ENCODE data around the gene ADAP1. TPM values are rescaled to one million over a fixed set of nuclear protein-coding genes. Genes with fewer than 3 reads are reported as not detected.

Gene ADAP1
- polyA plus RNA-seq, 1 donor (not counting 4 experiments of a cell fraction or from before 2014, with no cell fraction given): 4.3 TPM

- Histone ChIP-seq H3K27me3 (ENCODE audit: control insufficient read depth, extremely low read depth, insufficient read depth, low read length) (no peaks in the 10 kb centered on the region), H3K36me3 (ENCODE audit: control insufficient read depth in 2 of 2, extremely low read depth in 1 of 2, insufficient read depth in 2 of 2, low read length in 2 of 2) (peaks cover 32 to 35% of the 10 kb centered on the region in 2 experiments), H3K9ac (ENCODE audit: control insufficient read depth, extremely low read depth, insufficient read depth, low read length) (no peak overlapping the region), H4K20me1 (ENCODE audit: control insufficient read depth, extremely low read depth, insufficient read depth, low read length) (no peaks in the 10 kb centered on the region), H3K4me3 (ENCODE audit: control insufficient read depth in 2 of 3, extremely low read depth in 1 of 3, insufficient read depth in 2 of 3, low read depth in 1 of 3, low read length in 3 of 3) (no peak overlapping the region), H3K9me3 (ENCODE audit: control insufficient read depth, low read depth, low read length) (no peaks in the 10 kb centered on the region), H3K9me1 (ENCODE audit: control insufficient read depth, extremely low read depth, insufficient read depth, low read length) (no peaks in the 10 kb centered on the region), H3K79me2 (ENCODE audit: control insufficient read depth, insufficient read depth, low read length) (peaks cover under 1% of the 10 kb centered on the region), H3K4me1 (ENCODE audit: control insufficient read depth, extremely low read depth, insufficient read depth, low read length) (peaks cover 4% of the 10 kb centered on the region), H3K27ac (ENCODE audit: control insufficient read depth, insufficient read depth, low read length) (no peak overlapping the region), H2AFZ (ENCODE audit: control insufficient read depth, low read length) (no peak overlapping the region), H3K4me2 (ENCODE audit: control insufficient read depth, extremely low read depth, insufficient read depth, low read depth, low read length) (no peak overlapping the region)
- dilution Hi-C loops (cut with MboI; ENCODE audit: extremely low pct_ligation_motif_present, low sequenced_read_pairs): no loop called here
- no peak for DNase-seq (ENCODE audit: low read depth, low spot score)
- no peak for TF ChIP-seq CTCF (optimal IDR thresholded peaks at IDR 0.05 in 1 of 3, IDR thresholded peaks at IDR 0.05 in 1 of 3, conservative IDR thresholded peaks at IDR 0.05 in 1 of 3; ENCODE audit: extremely low read depth in 1 of 3, insufficient read depth in 2 of 3, low read length in 3 of 3)
- TF ChIP-seq EZH2 (IDR thresholded peaks at IDR 0.05; ENCODE audit: low read length): no peak
- no peak for FAIRE-seq
Observed at GRCh38 chr7:862157-862556, 92.3 kb downstream of the ADAP1 start.

GRCh38 chr7:861222-861621 lies 93.3 kb downstream of the ADAP1 start:
- no peaks in the 10 kb centered on the region for H3K9me3 ChIP-seq (ENCODE audit: control insufficient read depth, low read depth, low read length)
- H4K20me1 ChIP-seq (ENCODE audit: control insufficient read depth, extremely low read depth, insufficient read depth, low read length): no peaks in the 10 kb centered on the region
- no peaks in the 10 kb centered on the region for H3K9me1 ChIP-seq (ENCODE audit: control insufficient read depth, extremely low read depth, insufficient read depth, low read length)
- H2AFZ ChIP-seq (ENCODE audit: control insufficient read depth, low read length): no peak overlapping the region
- no peak overlapping the region for H3K4me3 ChIP-seq (ENCODE audit: control insufficient read depth in 2 of 3, extremely low read depth in 1 of 3, insufficient read depth in 2 of 3, low read depth in 1 of 3, low read length in 3 of 3)
- FAIRE-seq (no peak), DNase-seq (ENCODE audit: low read depth, low spot score) (no peak)
- no peak overlapping the region for H3K27ac ChIP-seq (ENCODE audit: control insufficient read depth, insufficient read depth, low read length)
- H3K36me3 ChIP-seq (ENCODE audit: control insufficient read depth in 2 of 2, extremely low read depth in 1 of 2, insufficient read depth in 2 of 2, low read length in 2 of 2): peaks cover 30 to 39% of the 10 kb centered on the region in 2 experiments
- dilution Hi-C loops (cut with MboI; ENCODE audit: extremely low pct_ligation_motif_present, low sequenced_read_pairs): no loop called here
- no peak for TF ChIP-seq EZH2 (IDR thresholded peaks at IDR 0.05; ENCODE audit: low read length)
- TF ChIP-seq CTCF (optimal IDR thresholded peaks at IDR 0.05 in 1 of 3, IDR thresholded peaks at IDR 0.05 in 1 of 3, conservative IDR thresholded peaks at IDR 0.05 in 1 of 3; ENCODE audit: extremely low read depth in 1 of 3, insufficient read depth in 2 of 3, low read length in 3 of 3): no peak
- H3K27me3 ChIP-seq (ENCODE audit: control insufficient read depth, extremely low read depth, insufficient read depth, low read length): no peaks in the 10 kb centered on the region
- H3K4me2 ChIP-seq (ENCODE audit: control insufficient read depth, extremely low read depth, insufficient read depth, low read depth, low read length): no peak overlapping the region
- no peak overlapping the region for H3K9ac ChIP-seq (ENCODE audit: control insufficient read depth, extremely low read depth, insufficient read depth, low read length)
- no peaks in the 10 kb centered on the region for H3K4me1 ChIP-seq (ENCODE audit: control insufficient read depth, extremely low read depth, insufficient read depth, low read length)
- no peaks in the 10 kb centered on the region for H3K79me2 ChIP-seq (ENCODE audit: control insufficient read depth, insufficient read depth, low read length)

Measured in keratinocyte (primary cell).